Esophagus squamous epithelium (tissue), 5 donors: Measurements from ENCODE around the gene SAMD11. TPM values are rescaled to one million over a fixed set of nuclear protein-coding genes. Genes with fewer than 3 reads are reported as not detected.

ENCODE experiments used
- DNase-seq: peaks from one replicate; lab custom pipeline; 2025; lab: John Stamatoyannopoulos, UW
- H3K27ac ChIP-seq, 4 donors: fragments of 200-600 bp; sonication (generic); one replicate each; pipeline ENCODE4 v1.5.1; 2016 to 2019; ENCODE audit warnings: mild to moderate bottlenecking in 1 of 4
- H3K27me3 ChIP-seq, 4 donors: fragments of 200-600 bp; sonication (generic); 1 replicate in 3 of 4; 2 replicates in 1 of 4; pipeline versions ENCODE4 v1.5.1 to v1.6.0; 2017 to 2021; ENCODE audit warnings: antibody characterized with exemption in 1 of 4
- H3K36me3 ChIP-seq, 3 donors: fragments of 200-600 bp; sonication (generic); one replicate each; pipeline ENCODE4 v1.5.1; 2016 to 2019
- H3K4me1 ChIP-seq, 3 donors: fragments of 200-600 bp; sonication (generic); one replicate each; pipeline ENCODE4 v1.5.1; 2017 to 2019
- H3K4me3 ChIP-seq, 4 donors: fragments of 200-600 bp; sonication (generic); 1 replicate in 3 of 4; 2 replicates in 1 of 4; pipeline ENCODE4 v1.5.1; 2016 to 2019; ENCODE audit warnings: mild to moderate bottlenecking in 2 of 4, moderate library complexity in 1 of 4
- H3K9me3 ChIP-seq, 3 donors: fragments of 200-600 bp; sonication (generic); one replicate each; pipeline ENCODE4 v1.5.1; 2016 to 2019
- CTCF ChIP-seq, 6 experiments: fragments of 450-650 bp in 4 of 6; fragments of 200-600 bp in 2 of 6; sonication (generic) in 2 of 6; IDR thresholded peaks; one replicate each; pipeline ENCODE4 v1.5.1; 2016 to 2019; ENCODE audit warnings: antibody characterized with exemption in 6 of 6, mild to moderate bottlenecking in 4 of 6, moderate library complexity in 4 of 6
- POLR2A ChIP-seq, 4 donors: fragments of 450-650 bp; IDR thresholded peaks; one replicate each; pipeline ENCODE4 v1.6.1; 2017; ENCODE audit warnings: antibody characterized with exemption in 4 of 4, mild to moderate bottlenecking in 4 of 4, moderate library complexity in 3 of 4
- WGBS, 2 donors: methylation state at CpG; one replicate each; pipeline ENCODE4 v1.1.5; 2018; 5-methylcytosine and 5-hydroxymethylcytosine counted together
- intact Hi-C: fragments of 100-400 bp; cut with DNase I; formaldehyde crosslinking; loops from one replicate; pipeline ENCODE4 v1.15.0; 2022
- total RNA-seq, 4 donors: library from RNA; depleted of rRNA; stranded (reverse); fragments of >200 nt; gene quantifications; one replicate each; pipeline ENCODE4 v1.1.0, GENCODE V29; 2016
- donor health status: DM: yes; HTN: yes; CAD: no.

SAMD11 gene
- total RNA-seq, 4 donors from 2014 or later, result 0.48 to 0.95 (median 0.57) TPM; not detected in 1

- TF ChIP-seq CTCF (IDR thresholded peaks at IDR 0.05) (no peak), POLR2A (IDR thresholded peaks at IDR 0.05) (no peak)
- Histone ChIP-seq H3K36me3 (peaks cover 57 to 73% (median 60%) of the 10 kb centered on the region in 3 donors), H3K27ac (no peak overlapping the region), H3K9me3 (no peaks in the 10 kb centered on the region), H3K4me1 (peaks cover 18 to 32% (median 26%) of the 10 kb centered on the region in 3 donors), H3K4me3 (no peak overlapping the region), H3K27me3 (peaks cover 0 to 6% (median 0%) of the 10 kb centered on the region in 4 donors)
- no peak for DNase-seq
- intact Hi-C loops, result no loop called here
- 88 to 90% methylated on average over 12 to 13 of the region's 13 CpGs for WGBS, 2 donors
Observed at GRCh38 chr1:954927-955326, 31.2 kb downstream of the SAMD11 start.

GRCh38 chr1:955474-955873 lies 31.8 kb downstream of the SAMD11 start:
- DNase-seq, result no peak
- Histone ChIP-seq H3K4me3 (no peak overlapping the region), H3K36me3 (peaks cover 57 to 68% (median 58%) of the 10 kb centered on the region in 3 donors), H3K4me1 (peaks cover 22 to 36% (median 29%) of the 10 kb centered on the region in 3 donors), H3K9me3 (no peaks in the 10 kb centered on the region), H3K27me3 (peaks cover 0 to 6% (median 0%) of the 10 kb centered on the region in 4 donors), H3K27ac (no peak overlapping the region)
- TF ChIP-seq POLR2A (IDR thresholded peaks at IDR 0.05), result no peak
- TF ChIP-seq CTCF (IDR thresholded peaks at IDR 0.05), result no peak
- intact Hi-C loops, result no loop called here
- WGBS, 2 donors, result 77 to 82% methylated on average over 6 of the region's 6 CpGs

GRCh38 chr1:956636-957035 lies 32.9 kb downstream of the SAMD11 start:
- 72 to 92% methylated on average over 4 of the region's 11 CpGs for WGBS, 2 donors

DNA sequence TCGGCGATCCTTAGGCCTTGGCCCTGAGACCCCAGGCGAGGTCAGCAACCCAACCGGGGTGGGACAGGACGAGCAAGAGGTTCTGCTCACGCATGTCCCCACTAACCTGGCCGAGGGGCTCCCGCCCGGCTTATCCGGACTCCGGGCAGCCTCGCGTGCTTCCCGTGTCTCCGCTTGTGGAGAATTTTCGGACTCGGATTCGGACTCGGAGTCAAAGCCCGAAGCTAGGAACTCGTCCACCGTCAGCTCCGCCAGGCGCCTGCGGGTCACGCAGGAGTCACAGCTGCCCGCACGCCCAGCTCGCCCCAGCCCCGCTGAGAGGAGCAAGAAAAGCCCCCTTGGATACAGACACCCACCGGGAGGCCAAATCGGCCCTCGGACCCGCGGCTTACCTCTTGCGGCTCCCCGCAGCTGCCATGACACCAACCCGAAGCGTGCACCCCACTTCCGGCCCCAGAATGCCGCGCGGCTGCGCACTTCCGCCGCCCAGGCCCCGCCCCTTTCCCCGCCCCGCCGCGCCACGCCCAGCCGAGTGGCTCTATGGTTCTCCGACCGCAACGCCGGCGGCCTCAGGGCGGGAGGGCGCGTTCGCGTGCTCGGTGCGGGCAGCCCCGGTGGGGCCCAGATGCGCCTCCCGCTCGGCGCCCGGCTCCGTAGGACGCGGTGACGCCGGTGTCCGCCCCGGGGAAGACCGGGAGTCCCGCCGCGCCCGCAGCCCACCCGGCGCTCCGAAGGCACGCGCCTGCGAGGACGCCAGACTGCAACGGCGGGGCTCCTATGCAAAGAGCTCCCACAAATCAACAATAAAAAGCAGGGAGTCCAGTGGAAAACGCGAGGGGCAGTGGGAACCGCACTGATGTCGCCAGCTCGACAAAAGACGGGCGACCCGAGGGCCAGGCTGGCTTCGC lies 35.4 kb downstream of the SAMD11 start, which contains the start of gene NOC2L:
TSS of gene NOC2L (minus strand) at position 434 of the 908 bp plus-strand sequence. CDS start at position 418, 16 bp downstream.
- H3K4me3 ChIP-seq, result peak within 1 kb of the TSS; percentile 80 to 99 (median 90)
- DNase-seq, result peak; percentile 41
- WGBS, 2 donors, result 0% methylated on average over 3 to 9 of the region's 101 CpGs
- peaks cover 26 to 57% (median 37%) of the 10 kb centered on the region in 3 donors for H3K36me3 ChIP-seq
- peaks cover 26 to 63% (median 35%) of the 10 kb centered on the region in 3 donors for H3K4me1 ChIP-seq
- H3K9me3 ChIP-seq, result no peaks in the 10 kb centered on the region
- H3K27me3 ChIP-seq, result peaks cover 0 to 6% (median 0%) of the 10 kb centered on the region in 4 donors
- intact Hi-C loops, result no loop called here
- TF ChIP-seq POLR2A (IDR thresholded peaks at IDR 0.05), result peak in 2 of 4 donors; percentile 13 to 43
- TF ChIP-seq CTCF (IDR thresholded peaks at IDR 0.05), result peak in 1 of 6 experiments; percentile 14
- peak within 1 kb of the TSS; percentile 70 to 83 (median 78) for H3K27ac ChIP-seq

More at GRCh38 chr1:956636-957035, 32.9 kb downstream of the SAMD11 start:
- DNase-seq, result no peak
- H3K27ac ChIP-seq, result no peak overlapping the region
- TF ChIP-seq CTCF (IDR thresholded peaks at IDR 0.05) (no peak), POLR2A (IDR thresholded peaks at IDR 0.05) (no peak)
- peaks cover 49 to 57% (median 51%) of the 10 kb centered on the region in 3 donors for H3K36me3 ChIP-seq
- peaks cover 26 to 45% (median 35%) of the 10 kb centered on the region in 3 donors for H3K4me1 ChIP-seq
- H3K9me3 ChIP-seq, result no peaks in the 10 kb centered on the region
- H3K4me3 ChIP-seq, result no peak overlapping the region
- intact Hi-C loops, result no loop called here
- peaks cover 0 to 6% (median 0%) of the 10 kb centered on the region in 4 donors for H3K27me3 ChIP-seq
